ENCODE results near the gene SERPINA6. TPM values are rescaled to one million over a fixed set of nuclear protein-coding genes. Genes with fewer than 3 reads are reported as not detected.

The SERPINA6 gene
- total RNA-seq, 4 donors from 2014 or later: not detected

DNA sequence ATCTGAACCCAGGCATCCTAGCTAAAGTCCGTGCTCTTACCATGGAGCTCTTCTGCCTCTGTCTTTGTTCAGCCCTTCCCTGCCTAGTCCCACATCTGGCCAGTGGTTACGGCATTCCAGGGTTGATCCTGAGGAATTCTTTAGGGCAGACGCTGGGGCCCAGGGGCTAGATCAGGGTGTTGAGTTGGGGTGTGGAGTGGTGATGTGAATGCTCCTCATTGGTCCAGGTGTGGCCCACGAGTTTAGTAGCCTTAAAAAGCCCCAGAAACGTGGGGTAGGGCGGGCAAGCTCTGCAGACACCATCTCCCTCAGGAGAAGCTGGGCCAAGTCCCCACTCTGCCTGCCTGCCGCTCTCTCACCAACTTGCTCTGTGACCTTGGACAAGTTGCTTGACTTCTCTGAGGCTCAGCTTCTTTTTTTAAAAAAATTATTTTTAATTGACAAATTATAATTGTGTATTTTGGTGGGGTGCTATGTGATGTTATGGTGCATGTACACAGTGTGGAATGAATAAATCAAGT, 9.0 kb upstream of the SERPINA6 start:
- Histone ChIP-seq H3K4me3 (replicated peaks in 1 of 3) (no peak overlapping the region), H3K27ac (no peak overlapping the region), H3K36me3 (no peaks in the 10 kb centered on the region), H3K4me1 (no peaks in the 10 kb centered on the region), H3K27me3 (no peaks in the 10 kb centered on the region), H3K9me3 (no peaks in the 10 kb centered on the region)
- DNase-seq: no peak
- no peak for TF ChIP-seq POLR2A (IDR thresholded peaks at IDR 0.05)
- TF ChIP-seq, protein P1, sequence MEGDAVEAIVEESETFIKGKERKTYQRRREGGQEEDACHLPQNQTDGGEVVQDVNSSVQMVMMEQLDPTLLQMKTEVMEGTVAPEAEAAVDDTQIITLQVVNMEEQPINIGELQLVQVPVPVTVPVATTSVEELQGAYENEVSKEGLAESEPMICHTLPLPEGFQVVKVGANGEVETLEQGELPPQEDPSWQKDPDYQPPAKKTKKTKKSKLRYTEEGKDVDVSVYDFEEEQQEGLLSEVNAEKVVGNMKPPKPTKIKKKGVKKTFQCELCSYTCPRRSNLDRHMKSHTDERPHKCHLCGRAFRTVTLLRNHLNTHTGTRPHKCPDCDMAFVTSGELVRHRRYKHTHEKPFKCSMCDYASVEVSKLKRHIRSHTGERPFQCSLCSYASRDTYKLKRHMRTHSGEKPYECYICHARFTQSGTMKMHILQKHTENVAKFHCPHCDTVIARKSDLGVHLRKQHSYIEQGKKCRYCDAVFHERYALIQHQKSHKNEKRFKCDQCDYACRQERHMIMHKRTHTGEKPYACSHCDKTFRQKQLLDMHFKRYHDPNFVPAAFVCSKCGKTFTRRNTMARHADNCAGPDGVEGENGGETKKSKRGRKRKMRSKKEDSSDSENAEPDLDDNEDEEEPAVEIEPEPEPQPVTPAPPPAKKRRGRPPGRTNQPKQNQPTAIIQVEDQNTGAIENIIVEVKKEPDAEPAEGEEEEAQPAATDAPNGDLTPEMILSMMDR (IDR thresholded peaks at IDR 0.05): no peak
- 72 to 75% methylated on average over 7 of the region's 7 CpGs for WGBS, 2 donors
- intact Hi-C loops (cut with DNase I): no loop called here

DNA sequence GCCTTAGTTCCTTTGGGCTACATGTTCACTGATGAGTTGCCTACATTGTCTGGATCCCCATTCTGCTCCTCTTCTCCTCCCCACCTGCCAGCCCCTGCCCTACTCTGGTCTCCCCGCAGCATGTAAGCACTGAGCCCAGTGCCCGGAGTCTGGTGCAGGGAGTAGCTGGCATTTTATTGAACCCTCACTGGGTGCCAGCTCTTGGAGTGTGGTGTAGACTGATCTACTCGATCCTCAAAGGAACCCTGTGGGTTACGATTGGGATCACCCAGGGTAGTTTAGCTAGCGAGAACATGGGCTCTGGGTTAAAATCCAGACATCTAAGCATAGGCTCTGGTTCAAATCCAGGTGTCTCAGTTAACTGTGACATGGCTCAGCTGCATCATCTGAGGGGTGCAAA, 8.3 kb upstream of the SERPINA6 start:
- DNase-seq: no peak
- TF ChIP-seq, protein P1 (IDR thresholded peaks at IDR 0.05): no peak
- no peak for TF ChIP-seq POLR2A (IDR thresholded peaks at IDR 0.05)
- 93 to 100% methylated on average over 5 of the region's 5 CpGs for WGBS, 2 donors
- no peaks in the 10 kb centered on the region for H3K36me3 ChIP-seq
- H3K27me3 ChIP-seq: no peaks in the 10 kb centered on the region
- H3K27ac ChIP-seq: no peak overlapping the region
- H3K4me3 ChIP-seq (replicated peaks in 1 of 3): no peak overlapping the region
- intact Hi-C loops (cut with DNase I): no loop called here
- H3K9me3 ChIP-seq: no peaks in the 10 kb centered on the region
- no peaks in the 10 kb centered on the region for H3K4me1 ChIP-seq

DNA sequence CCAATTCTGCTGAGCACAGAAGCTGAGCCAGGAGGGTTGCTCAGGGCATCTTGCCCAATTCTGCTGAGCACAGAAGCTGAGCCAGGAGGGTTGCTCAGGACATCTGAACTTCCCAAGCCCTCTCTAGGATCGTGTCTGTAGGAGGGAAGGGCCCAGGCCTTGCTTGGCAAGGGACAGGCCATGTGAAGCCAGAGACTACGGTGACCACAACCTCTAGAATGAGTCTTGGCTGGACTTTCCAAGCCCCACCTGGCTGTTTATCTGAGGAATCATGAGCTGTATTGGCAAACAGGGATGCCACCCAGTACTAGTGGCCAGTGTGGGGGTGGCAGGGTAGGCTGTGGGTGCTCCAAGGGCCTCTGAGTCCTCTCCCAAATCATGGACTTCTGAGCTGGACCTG, 7.7 kb upstream of the SERPINA6 start:
- intact Hi-C loops (cut with DNase I): no loop called here
- 57% methylated on average over 2 of the region's 2 CpGs; no CpG with 5 or more reads in 1 of the 2 donors for WGBS, 2 donors
- H3K9me3 ChIP-seq: no peaks in the 10 kb centered on the region
- no peaks in the 10 kb centered on the region for H3K4me1 ChIP-seq
- H3K4me3 ChIP-seq (replicated peaks in 1 of 3): no peak overlapping the region
- H3K36me3 ChIP-seq: no peaks in the 10 kb centered on the region
- TF ChIP-seq, protein P1 (IDR thresholded peaks at IDR 0.05): no peak
- no peak for TF ChIP-seq POLR2A (IDR thresholded peaks at IDR 0.05)
- H3K27ac ChIP-seq: no peak overlapping the region
- DNase-seq: no peak
- H3K27me3 ChIP-seq: no peaks in the 10 kb centered on the region

DNA sequence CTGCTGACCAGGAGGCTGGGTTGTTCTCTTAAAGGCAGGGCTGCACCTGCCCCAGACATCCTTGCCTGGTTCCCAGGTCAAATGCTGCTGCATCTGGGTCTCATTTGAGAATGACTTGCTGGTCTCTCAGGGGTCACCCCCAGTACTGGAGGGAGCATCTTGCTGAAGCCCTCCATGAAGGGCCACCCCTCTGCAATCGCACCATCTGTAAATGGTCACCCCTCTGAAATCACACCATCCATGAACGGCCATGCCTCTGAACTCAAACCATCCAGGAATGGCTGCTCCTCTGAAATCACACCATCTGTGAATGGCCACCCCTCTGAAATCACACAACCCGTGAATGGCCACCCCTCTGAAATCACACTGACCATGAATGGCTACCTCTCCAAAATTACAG, 7.3 kb upstream of the SERPINA6 start:
- intact Hi-C loops (cut with DNase I): no loop called here
- no peak for DNase-seq
- H3K27ac ChIP-seq: no peak overlapping the region
- TF ChIP-seq, protein P1 (IDR thresholded peaks at IDR 0.05): no peak
- no peak for TF ChIP-seq POLR2A (IDR thresholded peaks at IDR 0.05)
- H3K9me3 ChIP-seq: no peaks in the 10 kb centered on the region
- no peak overlapping the region for H3K4me3 ChIP-seq (replicated peaks in 1 of 3)
- 89 to 93% methylated on average over 2 to 3 of the region's 3 CpGs for WGBS, 2 donors
- no peaks in the 10 kb centered on the region for H3K36me3 ChIP-seq
- H3K4me1 ChIP-seq: no peaks in the 10 kb centered on the region
- no peaks in the 10 kb centered on the region for H3K27me3 ChIP-seq

DNA sequence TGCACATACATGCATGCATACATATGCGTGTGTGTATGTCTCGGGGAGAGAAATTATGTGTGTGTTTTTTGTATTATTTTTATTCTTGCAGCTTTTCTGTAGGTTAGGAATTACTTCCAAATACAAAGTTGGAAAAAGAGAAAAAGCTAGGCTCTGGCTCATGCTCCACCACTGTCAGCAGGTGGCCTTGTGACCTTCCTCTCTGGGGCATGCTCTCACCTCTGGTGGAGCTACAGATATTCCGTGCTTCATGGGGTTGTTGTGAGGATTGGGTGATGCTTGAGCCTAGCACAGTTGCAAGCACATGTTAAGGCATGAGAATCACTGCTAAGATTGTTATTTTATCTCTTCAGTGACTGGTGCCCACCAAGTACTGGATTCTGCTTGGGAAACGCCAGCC, 6.7 kb upstream of the SERPINA6 start:
- TF ChIP-seq POLR2A (IDR thresholded peaks at IDR 0.05): no peak
- TF ChIP-seq, protein P1 (IDR thresholded peaks at IDR 0.05): no peak
- H3K9me3 ChIP-seq: no peaks in the 10 kb centered on the region
- no peaks in the 10 kb centered on the region for H3K36me3 ChIP-seq
- intact Hi-C loops (cut with DNase I): no loop called here
- H3K4me1 ChIP-seq: no peaks in the 10 kb centered on the region
- DNase-seq: no peak
- 91 to 93% methylated on average over 4 of the region's 4 CpGs for WGBS, 2 donors
- no peak overlapping the region for H3K4me3 ChIP-seq (replicated peaks in 1 of 3)
- H3K27ac ChIP-seq: no peak overlapping the region
- H3K27me3 ChIP-seq: no peaks in the 10 kb centered on the region

All from thyroid gland (tissue), 4 donors.